ENCODE results near the gene EHBP1. TPM values are rescaled to one million over a fixed set of nuclear protein-coding genes. Genes with fewer than 3 reads are reported as not detected.

The EHBP1 gene
- total and polyA plus RNA-seq, 7 experiments from 2014 or later, result 12.3 to 31.5 (median 27.7) TPM

DNA sequence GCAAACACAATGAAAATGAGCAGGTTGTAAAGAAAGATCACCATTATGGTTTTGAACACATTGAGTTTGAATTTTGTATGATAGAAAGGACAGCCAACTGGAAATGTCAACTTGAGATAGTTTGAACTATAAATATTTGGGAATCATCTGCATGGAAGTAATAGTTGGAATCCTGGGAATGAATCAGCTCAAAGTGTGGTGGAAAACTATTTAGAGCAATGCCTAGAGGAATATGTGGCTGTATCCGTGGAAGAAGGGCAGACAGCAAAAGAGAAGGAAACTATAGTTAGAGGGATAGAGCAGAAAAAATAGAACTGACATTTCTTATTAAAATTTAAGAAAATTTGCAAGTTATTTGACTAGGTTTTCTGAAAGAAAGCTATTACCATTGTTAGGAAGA is 232.6 kb downstream of the EHBP1 start:
- Mint-ChIP-seq H3K27me3 (no peaks in the 10 kb centered on the region), H3K27ac (no peak overlapping the region), H3K4me3 (no peak overlapping the region), H3K4me1 (peaks cover 0 to 7% (median 0%) of the 10 kb centered on the region in 7 donors), H3K9me3 (no peaks in the 10 kb centered on the region), H3K36me3 (peaks cover 0 to 15% (median 0%) of the 10 kb centered on the region in 5 donors)
- Histone ChIP-seq H3K9me3 (ENCODE audit: control insufficient read depth in 2 of 3, low read length in 3 of 3) (no peaks in the 10 kb centered on the region), H3K27ac (ENCODE audit: low read depth, low read length) (no peak overlapping the region), H3K4me3 (ENCODE audit: low read length) (no peak overlapping the region), H3K27me3 (ENCODE audit: control insufficient read depth in 2 of 2, insufficient read depth in 2 of 2, low read length in 2 of 2) (no peaks in the 10 kb centered on the region), H3K36me3 (ENCODE audit: control insufficient read depth in 2 of 3, insufficient read depth in 3 of 3, low read length in 3 of 3) (no peaks in the 10 kb centered on the region), H3K4me1 (ENCODE audit: control insufficient read depth in 2 of 2, insufficient read depth in 2 of 2, low read length in 2 of 2) (no peaks in the 10 kb centered on the region)
- intact Hi-C loops (cut with micrococcal nuclease), result no loop called here
- ATAC-seq (no peak), DNase-seq (no peak)
- CTCF ChIA-PET, result no interaction called here
- POLR2A ChIA-PET, result no interaction called here

DNA sequence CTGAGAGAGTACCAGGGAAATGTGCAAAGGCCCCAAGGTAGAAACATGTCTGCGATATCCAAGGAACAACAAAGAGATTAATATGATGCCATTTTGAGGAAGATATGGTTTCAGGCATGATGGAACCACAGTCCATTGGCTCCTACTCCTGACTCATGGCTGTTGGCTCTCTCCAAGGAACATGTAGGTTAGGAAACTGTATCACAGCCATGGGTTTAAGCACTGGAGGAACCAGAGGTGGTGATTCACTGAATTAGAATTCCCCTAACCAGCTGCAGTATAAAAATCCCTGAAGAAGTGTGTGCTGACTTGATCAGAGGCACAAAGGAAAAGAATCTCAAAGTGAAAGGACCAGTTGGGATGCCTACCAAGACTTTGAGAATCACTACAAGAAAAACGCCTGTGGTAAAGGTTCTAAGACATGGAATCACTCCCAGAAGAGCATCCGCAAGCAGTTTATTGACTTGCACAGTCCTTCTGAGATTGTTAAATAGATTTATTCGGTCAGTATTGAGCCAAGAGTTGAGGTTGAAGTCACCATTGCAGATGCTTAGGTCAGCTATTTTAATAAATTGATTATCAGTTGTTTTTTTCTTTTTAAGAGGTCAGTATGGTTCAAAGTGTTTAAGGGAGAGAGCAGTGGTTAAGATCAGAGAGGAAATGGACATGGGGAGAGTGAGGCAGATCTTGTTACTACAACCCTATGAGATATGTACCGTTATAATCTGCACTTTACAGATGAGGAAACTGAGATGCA is 234.4 kb downstream of the EHBP1 start:
- Mint-ChIP-seq H3K4me1 (peaks cover 0 to 7% (median 0%) of the 10 kb centered on the region in 7 donors), H3K36me3 (peaks cover 0 to 20% (median 6%) of the 10 kb centered on the region in 5 donors), H3K27ac (no peak overlapping the region), H3K27me3 (no peaks in the 10 kb centered on the region), H3K9me3 (no peaks in the 10 kb centered on the region), H3K4me3 (no peak overlapping the region)
- ChIA-PET CTCF (no interaction called here), POLR2A (no interaction called here)
- intact Hi-C loops (cut with micrococcal nuclease), result no loop called here
- no peak for DNase-seq
- Histone ChIP-seq H3K36me3 (ENCODE audit: control insufficient read depth in 2 of 3, insufficient read depth in 3 of 3, low read length in 3 of 3) (no peaks in the 10 kb centered on the region), H3K4me1 (ENCODE audit: control insufficient read depth in 2 of 2, insufficient read depth in 2 of 2, low read length in 2 of 2) (no peaks in the 10 kb centered on the region), H3K4me3 (ENCODE audit: low read length) (no peak overlapping the region), H3K27me3 (ENCODE audit: control insufficient read depth in 2 of 2, insufficient read depth in 2 of 2, low read length in 2 of 2) (no peaks in the 10 kb centered on the region), H3K27ac (ENCODE audit: low read depth, low read length) (no peak overlapping the region), H3K9me3 (ENCODE audit: control insufficient read depth in 2 of 3, low read length in 3 of 3) (no peaks in the 10 kb centered on the region)
- no peak for ATAC-seq

DNA sequence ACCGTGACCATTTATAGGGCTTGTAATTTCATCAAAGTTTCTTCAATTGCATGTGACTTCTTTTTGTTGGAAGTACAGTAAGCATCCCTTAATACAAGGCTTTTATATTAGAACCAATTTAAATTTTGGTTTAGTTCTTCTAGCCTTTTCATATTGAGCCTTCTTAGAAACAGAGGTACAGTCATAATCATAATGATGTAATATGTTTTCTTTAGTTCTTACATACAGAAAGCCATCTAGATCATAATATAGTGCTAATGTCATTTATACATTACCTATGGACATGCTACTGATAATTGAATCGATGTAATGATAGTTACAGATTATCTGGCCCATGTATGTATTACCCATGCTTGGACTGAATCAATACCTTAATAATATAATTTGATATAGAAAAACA is 235.2 kb downstream of the EHBP1 start:
- H3K27me3 Mint-ChIP-seq, result no peaks in the 10 kb centered on the region
- Histone ChIP-seq H3K36me3 (ENCODE audit: control insufficient read depth in 2 of 3, insufficient read depth in 3 of 3, low read length in 3 of 3) (no peaks in the 10 kb centered on the region), H3K9me3 (ENCODE audit: control insufficient read depth in 2 of 3, low read length in 3 of 3) (no peaks in the 10 kb centered on the region), H3K4me3 (ENCODE audit: low read length) (no peak overlapping the region), H3K27ac (ENCODE audit: low read depth, low read length) (no peak overlapping the region), H3K4me1 (ENCODE audit: control insufficient read depth in 2 of 2, insufficient read depth in 2 of 2, low read length in 2 of 2) (no peaks in the 10 kb centered on the region), H3K27me3 (ENCODE audit: control insufficient read depth in 2 of 2, insufficient read depth in 2 of 2, low read length in 2 of 2) (no peaks in the 10 kb centered on the region)
- peaks cover 0 to 20% (median 6%) of the 10 kb centered on the region in 5 donors for H3K36me3 Mint-ChIP-seq
- H3K4me1 Mint-ChIP-seq, result peaks cover 0 to 7% (median 0%) of the 10 kb centered on the region in 7 donors
- no peak overlapping the region for H3K4me3 Mint-ChIP-seq
- intact Hi-C loops (cut with micrococcal nuclease), result no loop called here
- ChIA-PET CTCF (interaction anchor here (0.9 kb wide), 1 partner anchor 12 kb away, joined by 3 read pairs; no protein-coding TSS in a partner anchor), POLR2A (no interaction called here)
- ATAC-seq, result no peak
- no peak for DNase-seq
- H3K27ac Mint-ChIP-seq, result no peak overlapping the region
- H3K9me3 Mint-ChIP-seq, result no peaks in the 10 kb centered on the region

- Mint-ChIP-seq H3K27ac (no peak overlapping the region), H3K4me1 (peaks cover 0 to 7% (median 0%) of the 10 kb centered on the region in 7 donors), H3K36me3 (peaks cover 0 to 20% (median 6%) of the 10 kb centered on the region in 5 donors), H3K9me3 (no peaks in the 10 kb centered on the region), H3K4me3 (no peak overlapping the region), H3K27me3 (no peaks in the 10 kb centered on the region)
- DNase-seq (no peak), ATAC-seq (no peak)
- POLR2A ChIA-PET, result no interaction called here
- Histone ChIP-seq H3K27ac (ENCODE audit: low read depth, low read length) (no peak overlapping the region), H3K27me3 (ENCODE audit: control insufficient read depth in 2 of 2, insufficient read depth in 2 of 2, low read length in 2 of 2) (no peaks in the 10 kb centered on the region), H3K4me1 (ENCODE audit: control insufficient read depth in 2 of 2, insufficient read depth in 2 of 2, low read length in 2 of 2) (no peaks in the 10 kb centered on the region), H3K4me3 (ENCODE audit: low read length) (no peak overlapping the region), H3K36me3 (ENCODE audit: control insufficient read depth in 2 of 3, insufficient read depth in 3 of 3, low read length in 3 of 3) (no peaks in the 10 kb centered on the region), H3K9me3 (ENCODE audit: control insufficient read depth in 2 of 3, low read length in 3 of 3) (no peaks in the 10 kb centered on the region)
- CTCF ChIA-PET, result interaction anchor here (0.9 kb wide), 1 partner anchor 13 kb away, joined by 3 read pairs; no protein-coding TSS in a partner anchor
- intact Hi-C loops (cut with micrococcal nuclease), result no loop called here
These were observed 235.9 kb downstream of the EHBP1 start for GRCh38 chr2:62941413-62941812.

GRCh38 chr2:62944362-62944761 is 238.8 kb downstream of the EHBP1 start:
- no peaks in the 10 kb centered on the region for H3K4me1 Mint-ChIP-seq
- H3K36me3 ChIP-seq (ENCODE audit: control insufficient read depth in 2 of 3, insufficient read depth in 3 of 3, low read length in 3 of 3), result peaks cover 0 to 3% (median 0%) of the 10 kb centered on the region in 3 experiments
- no peak overlapping the region for H3K4me3 ChIP-seq (ENCODE audit: low read length)
- H3K9me3 ChIP-seq (ENCODE audit: control insufficient read depth in 2 of 3, low read length in 3 of 3), result no peaks in the 10 kb centered on the region
- H3K9me3 Mint-ChIP-seq, result no peaks in the 10 kb centered on the region
- ATAC-seq (no peak), DNase-seq (no peak)
- H3K27me3 Mint-ChIP-seq, result no peaks in the 10 kb centered on the region
- no peaks in the 10 kb centered on the region for H3K27me3 ChIP-seq (ENCODE audit: control insufficient read depth in 2 of 2, insufficient read depth in 2 of 2, low read length in 2 of 2)
- intact Hi-C loops (cut with micrococcal nuclease), result no loop called here
- no peak overlapping the region for H3K27ac Mint-ChIP-seq
- H3K27ac ChIP-seq (ENCODE audit: low read depth, low read length), result no peak overlapping the region
- no peaks in the 10 kb centered on the region for H3K4me1 ChIP-seq (ENCODE audit: control insufficient read depth in 2 of 2, insufficient read depth in 2 of 2, low read length in 2 of 2)
- ChIA-PET POLR2A (no interaction called here), CTCF (no interaction called here)
- peaks cover 0 to 27% (median 11%) of the 10 kb centered on the region in 5 donors for H3K36me3 Mint-ChIP-seq
- H3K4me3 Mint-ChIP-seq, result no peak overlapping the region

DNA sequence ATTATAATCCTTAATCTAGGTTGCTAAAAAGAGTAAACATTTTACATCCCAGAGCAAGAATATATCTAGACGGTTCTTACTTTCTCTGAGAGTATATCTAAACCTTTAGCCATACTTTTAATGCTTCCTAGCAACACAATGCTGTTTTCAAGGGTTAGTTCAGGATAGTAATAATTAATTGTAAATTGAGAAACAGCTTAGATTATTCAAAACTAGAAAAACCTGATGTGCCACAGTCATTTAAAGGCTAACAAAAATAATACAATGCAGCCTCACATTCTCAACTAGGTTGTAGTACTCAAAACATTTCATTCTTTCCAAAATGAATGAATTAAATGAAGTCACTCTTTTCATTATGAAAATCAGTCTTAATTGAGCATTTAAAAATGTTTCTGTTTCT is 241.9 kb downstream of the EHBP1 start:
- H3K4me1 ChIP-seq (ENCODE audit: control insufficient read depth in 2 of 2, insufficient read depth in 2 of 2, low read length in 2 of 2), result no peaks in the 10 kb centered on the region
- POLR2A ChIA-PET, result no interaction called here
- CTCF ChIA-PET, result no interaction called here
- H3K27me3 Mint-ChIP-seq, result no peaks in the 10 kb centered on the region
- no peaks in the 10 kb centered on the region for H3K27me3 ChIP-seq (ENCODE audit: control insufficient read depth in 2 of 2, insufficient read depth in 2 of 2, low read length in 2 of 2)
- H3K9me3 ChIP-seq (ENCODE audit: control insufficient read depth in 2 of 3, low read length in 3 of 3), result no peaks in the 10 kb centered on the region
- H3K27ac ChIP-seq (ENCODE audit: low read depth, low read length), result no peak overlapping the region
- H3K4me3 ChIP-seq (ENCODE audit: low read length), result no peak overlapping the region
- DNase-seq (no peak), ATAC-seq (no peak)
- H3K36me3 ChIP-seq (ENCODE audit: control insufficient read depth in 2 of 3, insufficient read depth in 3 of 3, low read length in 3 of 3), result peaks cover 0 to 3% (median 0%) of the 10 kb centered on the region in 3 experiments
- no peak overlapping the region for H3K4me3 Mint-ChIP-seq
- peaks cover 0 to 30% (median 14%) of the 10 kb centered on the region in 5 donors for H3K36me3 Mint-ChIP-seq
- H3K4me1 Mint-ChIP-seq, result no peaks in the 10 kb centered on the region
- H3K9me3 Mint-ChIP-seq, result no peaks in the 10 kb centered on the region
- intact Hi-C loops (cut with micrococcal nuclease), result no loop called here
- H3K27ac Mint-ChIP-seq, result no peak overlapping the region

GRCh38 chr2:62956651-62957050 is 251.1 kb downstream of the EHBP1 start:
- Mint-ChIP-seq H3K9me3 (no peaks in the 10 kb centered on the region), H3K36me3 (peaks cover 0 to 64% (median 31%) of the 10 kb centered on the region in 5 donors), H3K4me3 (no peak overlapping the region), H3K27ac (no peak overlapping the region), H3K4me1 (no peaks in the 10 kb centered on the region), H3K27me3 (no peaks in the 10 kb centered on the region)
- Histone ChIP-seq H3K27me3 (ENCODE audit: control insufficient read depth in 2 of 2, insufficient read depth in 2 of 2, low read length in 2 of 2) (no peaks in the 10 kb centered on the region), H3K4me1 (ENCODE audit: control insufficient read depth in 2 of 2, insufficient read depth in 2 of 2, low read length in 2 of 2) (no peaks in the 10 kb centered on the region), H3K9me3 (ENCODE audit: control insufficient read depth in 2 of 3, low read length in 3 of 3) (no peaks in the 10 kb centered on the region), H3K36me3 (ENCODE audit: control insufficient read depth in 2 of 3, insufficient read depth in 3 of 3, low read length in 3 of 3) (no peaks in the 10 kb centered on the region), H3K4me3 (ENCODE audit: low read length) (no peak overlapping the region), H3K27ac (ENCODE audit: low read depth, low read length) (no peak overlapping the region)
- CTCF ChIA-PET, result no interaction called here
- intact Hi-C loops (cut with micrococcal nuclease), result no loop called here
- POLR2A ChIA-PET, result no interaction called here
- DNase-seq (no peak), ATAC-seq (no peak)

All from naive thymus-derived CD4-positive, alpha-beta T cell (primary cell).